AG04449 (cell line): ENCODE data around the gene MMAB.

Experiments used
- CTCF ChIA-PET: fragments of 350-600 bp; formaldehyde crosslinking; extraction: SDS; loops from one replicate; lab custom pipeline; 2021; ENCODE audit warnings: antibody characterized with exemption; lab: Yijun Ruan, JAX
- POLR2A ChIA-PET: fragments of 400-600, 350-600 bp; formaldehyde crosslinking; extraction: SDS; loops from one replicate; lab custom pipeline; 2020; ENCODE audit warnings: antibody characterized with exemption, inconsistent platforms; lab: Yijun Ruan, JAX
- DNase-seq: peaks from one replicate; pipeline ENCODE4 v3.0.0-alpha.2; 2010; ENCODE audit warnings: low read depth, low spot score
- H3K4me3 ChIP-seq: 2 replicates; pipeline ENCODE4 v1.5.1; 2011; ENCODE audit warnings: low read depth, mild to moderate bottlenecking, control low read depth, low read length
- TF ChIP-seq, protein P1 (sequence below): IDR thresholded peaks from one replicate; pipeline ENCODE4 v1.5.1; 2011; ENCODE audit warnings: mild to moderate bottlenecking, moderate library complexity, low read length, control low read depth, inconsistent platforms; ENCODE audit not compliant: insufficient read depth; ENCODE audit errors: missing control alignments

The MMAB gene

DNA sequence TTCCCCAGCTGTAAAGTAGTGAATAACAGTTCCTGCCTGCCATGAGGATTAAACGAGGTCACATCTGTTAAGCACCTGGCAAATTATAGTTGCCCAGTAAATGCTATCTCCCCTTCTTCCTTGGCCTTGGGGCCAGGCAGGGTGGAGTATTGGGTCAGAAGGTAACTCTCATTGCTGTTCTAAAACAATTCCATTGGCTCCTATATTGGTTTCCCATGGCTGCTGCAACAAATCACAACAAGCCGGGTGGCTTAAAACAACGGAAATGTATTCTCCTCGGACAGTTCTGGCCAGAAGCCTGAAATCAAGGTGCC is 31.9 kb downstream of the MMAB start:
- TF ChIP-seq, protein P1, sequence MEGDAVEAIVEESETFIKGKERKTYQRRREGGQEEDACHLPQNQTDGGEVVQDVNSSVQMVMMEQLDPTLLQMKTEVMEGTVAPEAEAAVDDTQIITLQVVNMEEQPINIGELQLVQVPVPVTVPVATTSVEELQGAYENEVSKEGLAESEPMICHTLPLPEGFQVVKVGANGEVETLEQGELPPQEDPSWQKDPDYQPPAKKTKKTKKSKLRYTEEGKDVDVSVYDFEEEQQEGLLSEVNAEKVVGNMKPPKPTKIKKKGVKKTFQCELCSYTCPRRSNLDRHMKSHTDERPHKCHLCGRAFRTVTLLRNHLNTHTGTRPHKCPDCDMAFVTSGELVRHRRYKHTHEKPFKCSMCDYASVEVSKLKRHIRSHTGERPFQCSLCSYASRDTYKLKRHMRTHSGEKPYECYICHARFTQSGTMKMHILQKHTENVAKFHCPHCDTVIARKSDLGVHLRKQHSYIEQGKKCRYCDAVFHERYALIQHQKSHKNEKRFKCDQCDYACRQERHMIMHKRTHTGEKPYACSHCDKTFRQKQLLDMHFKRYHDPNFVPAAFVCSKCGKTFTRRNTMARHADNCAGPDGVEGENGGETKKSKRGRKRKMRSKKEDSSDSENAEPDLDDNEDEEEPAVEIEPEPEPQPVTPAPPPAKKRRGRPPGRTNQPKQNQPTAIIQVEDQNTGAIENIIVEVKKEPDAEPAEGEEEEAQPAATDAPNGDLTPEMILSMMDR = no peak
- ChIA-PET POLR2A (no interaction called here), CTCF (interaction anchor here (0.6 to 1.3 kb wide), 2 partner anchors 22 to 56 kb away, joined by 3 to 5 read pairs; no protein-coding TSS in a partner anchor)
- no peak for DNase-seq
- H3K4me3 ChIP-seq = no peak overlapping the region

DNA sequence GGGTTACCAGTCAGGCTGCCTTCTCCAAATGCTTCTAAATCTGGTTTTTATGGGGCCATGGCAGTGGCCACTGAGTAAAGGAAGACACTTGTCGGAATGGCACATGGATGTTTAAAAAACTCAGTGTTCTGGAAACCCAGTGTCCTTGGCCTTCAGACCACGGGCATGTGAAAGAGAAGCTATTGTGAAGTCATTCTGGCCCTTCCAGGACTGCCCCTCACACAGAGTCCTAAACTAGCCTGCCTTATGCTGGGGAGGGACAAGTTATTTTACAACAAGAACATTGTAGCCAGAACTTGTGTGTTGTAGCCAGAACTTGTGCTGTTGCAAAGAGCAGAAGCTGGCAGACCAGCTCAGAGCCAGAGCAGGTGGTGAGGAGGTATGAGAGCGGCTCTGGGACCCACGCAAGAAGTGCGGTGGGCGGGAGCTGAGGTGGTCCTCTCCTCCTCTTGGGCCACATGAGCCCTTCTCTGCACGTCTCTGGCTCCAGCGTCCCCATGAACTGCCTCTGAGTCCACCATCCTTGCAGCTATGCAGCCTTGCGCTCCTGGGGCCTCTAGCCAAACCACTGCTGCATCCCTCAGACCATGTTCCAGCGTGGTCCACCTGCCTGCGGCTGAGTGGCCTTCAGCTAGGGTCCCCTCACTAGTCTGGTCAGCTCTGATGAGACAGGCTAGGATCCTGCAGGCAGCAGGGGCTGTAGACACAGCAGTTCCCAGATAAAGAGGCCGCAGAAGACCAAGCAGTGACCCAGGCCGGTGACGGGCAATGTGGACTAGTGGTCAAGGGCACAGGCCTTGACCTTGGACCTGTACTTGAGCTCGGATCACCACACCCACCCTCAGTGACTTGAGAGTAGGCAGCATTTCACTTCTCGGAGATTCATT is 32.5 kb downstream of the MMAB start:
- ChIA-PET CTCF (interaction anchor here (0.6 to 1.3 kb wide), 4 partner anchors 22 to 147 kb away, joined by 3 to 5 read pairs (median 3); no protein-coding TSS in a partner anchor), POLR2A (no interaction called here)
- DNase-seq = no peak

DNA sequence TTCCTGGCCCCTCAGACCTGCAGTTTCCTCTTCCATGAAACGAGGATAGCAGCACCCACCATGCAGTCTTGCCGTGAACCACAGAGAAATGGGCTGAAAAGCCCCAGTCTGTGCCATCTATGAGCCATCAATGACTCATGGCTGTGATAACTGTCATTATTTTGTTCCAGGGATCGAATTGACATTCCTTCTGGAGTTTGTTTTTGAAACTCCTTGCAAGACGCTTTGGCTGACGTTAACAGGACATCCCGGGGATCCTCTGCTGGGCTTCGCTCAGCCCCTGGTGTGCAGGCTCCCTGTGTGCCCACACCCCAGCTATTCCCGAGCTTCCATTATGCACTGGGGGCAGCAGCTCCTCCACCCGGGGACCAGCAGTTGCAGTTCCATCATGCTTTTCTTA is 33.8 kb downstream of the MMAB start:
- no peak overlapping the region for H3K4me3 ChIP-seq
- no peak for DNase-seq
- ChIA-PET POLR2A (no interaction called here), CTCF (interaction anchor here (0.7 to 1.7 kb wide), 4 partner anchors 13 to 145 kb away, joined by 3 to 6 read pairs (median 4); no protein-coding TSS in a partner anchor)
- TF ChIP-seq, protein P1 = no peak

More for the DNA sequence above, 32.5 kb downstream of the MMAB start:
- TF ChIP-seq, protein P1 = no peak
- no peak overlapping the region for H3K4me3 ChIP-seq

DNA sequence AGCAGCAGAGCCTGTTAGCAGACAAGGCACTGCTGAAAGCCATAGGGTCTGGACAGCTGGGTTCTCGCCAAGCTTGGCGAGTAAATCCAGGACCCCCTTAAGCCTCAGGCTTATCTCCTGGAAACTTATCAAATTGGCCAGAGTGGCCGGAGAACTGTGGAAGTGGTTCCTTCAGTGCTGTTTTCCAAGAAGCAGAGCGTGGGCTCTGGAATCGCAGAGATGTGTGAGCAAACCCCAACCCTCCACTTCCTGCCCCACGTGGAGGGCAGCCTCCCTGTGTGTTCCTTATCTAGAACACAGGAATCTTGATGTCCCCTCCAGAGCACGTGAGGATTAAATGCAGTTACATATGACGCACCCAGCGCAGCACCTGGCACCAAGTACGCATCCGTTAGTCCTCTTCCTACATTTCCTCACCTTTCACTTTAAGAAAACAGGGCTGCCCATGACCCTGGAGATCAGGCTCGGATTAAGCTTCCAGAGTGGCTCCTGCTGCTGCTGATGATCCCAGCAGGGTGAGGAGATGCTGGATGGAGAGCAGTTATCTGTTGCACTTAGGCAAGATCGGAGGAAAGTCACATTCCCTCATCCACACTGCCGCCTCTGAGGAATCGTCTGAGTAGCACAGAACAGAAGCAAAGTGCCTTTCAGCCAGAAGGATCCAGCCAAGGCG is 35.0 kb downstream of the MMAB start:
- TF ChIP-seq, protein P1 = no peak
- DNase-seq = no peak
- H3K4me3 ChIP-seq = no peak overlapping the region
- ChIA-PET POLR2A (no interaction called here), CTCF (interaction anchor here (1.3 to 1.7 kb wide), 4 partner anchors 14 to 237 kb away, joined by 3 to 6 read pairs (median 4); no protein-coding TSS in a partner anchor)

DNA sequence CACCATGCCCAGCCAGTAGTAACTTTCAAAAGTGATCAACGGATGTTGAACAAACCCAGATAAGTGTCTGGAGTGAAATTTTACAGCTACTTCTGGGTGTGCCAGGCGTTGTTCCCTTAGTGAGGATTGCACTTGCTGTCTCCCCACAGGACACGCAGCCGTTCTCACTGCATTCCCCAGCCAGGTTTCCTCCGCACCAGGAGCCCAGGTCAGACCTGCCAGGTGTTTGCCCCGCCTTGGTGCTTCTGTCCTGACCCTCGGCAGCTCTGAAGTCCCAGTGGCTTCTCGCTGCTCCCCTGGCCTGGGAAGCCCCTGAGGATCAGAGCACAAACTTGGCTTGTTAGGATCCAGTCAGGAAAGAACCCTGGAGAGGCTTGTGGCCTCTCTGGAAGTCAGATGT is 36.2 kb downstream of the MMAB start:
- no peak for DNase-seq
- no peak overlapping the region for H3K4me3 ChIP-seq
- TF ChIP-seq, protein P1 = no peak
- CTCF ChIA-PET = interaction anchor here (0.7 to 1.6 kb wide), 3 partner anchors 17 to 32 kb away, joined by 3 to 5 read pairs (median 5); no protein-coding TSS in a partner anchor
- POLR2A ChIA-PET = no interaction called here

DNA sequence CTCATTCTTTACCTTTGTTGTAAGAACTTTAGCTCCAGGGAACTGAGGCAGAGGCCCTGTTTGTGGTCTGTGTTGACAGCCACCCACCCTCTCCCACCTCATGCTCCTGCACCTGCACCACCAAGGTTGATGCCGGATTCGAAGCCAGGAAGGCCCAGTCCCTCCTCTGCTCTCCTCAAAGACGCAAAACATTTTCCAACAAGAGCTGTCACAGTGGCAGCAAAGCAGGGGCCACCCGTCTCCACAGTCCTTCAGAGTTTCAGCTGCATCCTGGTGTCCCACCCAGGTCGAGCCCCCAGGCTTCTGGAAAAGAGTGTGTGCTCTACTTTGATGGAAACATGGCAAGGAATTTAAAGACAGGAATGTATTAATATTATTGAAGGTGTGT is 37.4 kb downstream of the MMAB start:
- ChIA-PET CTCF (no interaction called here), POLR2A (no interaction called here)

More for the DNA sequence above, 37.4 kb downstream of the MMAB start:
- H3K4me3 ChIP-seq = no peak overlapping the region
- no peak for DNase-seq
- TF ChIP-seq, protein P1 = no peak
